GM23338 (cell line): ENCODE data around the gene CFAP299. TPM values are rescaled to one million over a fixed set of nuclear protein-coding genes. Genes with fewer than 3 reads are reported as not detected.
"Not testable (repeated sequence)": the region's sequence is repeated elsewhere in the genome, so short reads cannot be mapped to it uniquely, and the experiment has no call there.

Experiments
- ATAC-seq: fragments of 200-7000 bp; cut with Tn5 transposase; 3 replicates; pipeline ENCODE4 v1.9.1; 2020
- DNase-seq: peaks from one replicate; pipeline ENCODE4 v3.0.0-alpha.2; 2015; ENCODE audit warnings: low spot score
- H2AFZ ChIP-seq: fragments of 200-600 bp; sonication (generic); 2 replicates; pipeline ENCODE4 v1.8.0; 2016; ENCODE audit warnings: antibody characterized with exemption, mild to moderate bottlenecking, moderate library complexity
- H3F3A ChIP-seq: fragments of 200-600 bp; sonication (generic); replicated peaks from 2 replicates; pipeline ENCODE4 v1.8.0; 2017; ENCODE audit warnings: antibody characterized with exemption, mixed run types, low read depth
- H3K27ac ChIP-seq: fragments of 200-600 bp; sonication (generic); 2 replicates; pipeline ENCODE4 v1.6.1; 2016; ENCODE audit warnings: low read depth
- H3K27me3 ChIP-seq: fragments of 200-600 bp; sonication (generic); 2 replicates; pipeline ENCODE4 v1.8.0; 2016; ENCODE audit warnings: mild to moderate bottlenecking, mixed run types, moderate library complexity; ENCODE audit not compliant: insufficient read depth
- H3K36me3 ChIP-seq: fragments of 200-600 bp; sonication (generic); 2 replicates; pipeline ENCODE4 v1.8.0; 2016; ENCODE audit warnings: mild to moderate bottlenecking; ENCODE audit not compliant: insufficient read depth
- H3K4me1 ChIP-seq: fragments of 200-600 bp; sonication (generic); 2 replicates; pipeline ENCODE4 v1.8.0; 2016; ENCODE audit warnings: mild to moderate bottlenecking, moderate library complexity; ENCODE audit not compliant: insufficient read depth
- H3K4me2 ChIP-seq: fragments of 200-600 bp; sonication (generic); 2 replicates; pipeline ENCODE4 v1.7.1; 2017; ENCODE audit warnings: mixed run types
- H3K4me3 ChIP-seq: fragments of 200-600 bp; sonication (generic); 2 replicates; pipeline ENCODE4 v1.6.1; 2016; ENCODE audit warnings: mixed run types
- H3K79me2 ChIP-seq: fragments of 200-600 bp; sonication (generic); replicated peaks from 2 replicates; pipeline ENCODE4 v1.8.0; 2017; ENCODE audit warnings: mild to moderate bottlenecking; ENCODE audit not compliant: insufficient read depth
- H3K9me2 ChIP-seq: fragments of 200-600 bp; sonication (generic); 2 replicates; pipeline ENCODE4 v1.8.0; 2017; ENCODE audit not compliant: insufficient read depth
- H4K20me1 ChIP-seq: fragments of 200-600 bp; sonication (generic); replicated peaks from 2 replicates; pipeline ENCODE4 v1.8.0; 2017; ENCODE audit warnings: mild to moderate bottlenecking; ENCODE audit not compliant: insufficient read depth
- H3K27ac Mint-ChIP-seq: 2 replicates; pipeline ENCODE4 v1.8.0; 2020; ENCODE audit warnings: inconsistent platforms, mild to moderate bottlenecking, moderate library complexity, mixed read lengths
- H3K27me3 Mint-ChIP-seq: 3 replicates; pipeline ENCODE4 v1.8.0; 2022; ENCODE audit warnings: low read depth, mild to moderate bottlenecking, moderate library complexity, mixed read lengths, inconsistent platforms; ENCODE audit not compliant: insufficient read depth, poor library complexity
- H3K36me3 Mint-ChIP-seq: 3 replicates; pipeline ENCODE4 v1.8.0; 2021; ENCODE audit warnings: low read depth, mild to moderate bottlenecking, inconsistent platforms, moderate library complexity, mixed read lengths
- H3K4me1 Mint-ChIP-seq: 3 replicates; pipeline ENCODE4 v1.8.0; 2020; ENCODE audit warnings: mild to moderate bottlenecking, inconsistent platforms, mixed read lengths
- H3K4me3 Mint-ChIP-seq: 3 replicates; pipeline ENCODE4 v1.8.0; 2021; ENCODE audit warnings: moderate library complexity, mild to moderate bottlenecking, inconsistent platforms, mixed read lengths
- H3K9me3 Mint-ChIP-seq: 3 replicates; pipeline ENCODE4 v1.8.0; 2020; ENCODE audit warnings: moderate library complexity, mild to moderate bottlenecking, inconsistent platforms, mixed read lengths
- CREB1 ChIP-seq: fragments of 250-450 bp; sonication (Bioruptor Pico); IDR thresholded peaks from 2 replicates; pipeline ENCODE4 v1.5.0; 2020; ENCODE audit warnings: low read depth, mild to moderate bottlenecking, moderate library complexity
- CTCF ChIP-seq, 2 experiments: fragments of 200-600 bp in 1 of 2; sonication (generic) in 1 of 2; conservative IDR thresholded peaks; 2 replicates each; pipeline versions ENCODE4 v1.5.1 to v1.6.1; 2016 to 2017; ENCODE audit warnings: antibody characterized with exemption in 2 of 2, low read depth in 2 of 2, mild to moderate bottlenecking in 2 of 2, moderate library complexity in 1 of 2
- ETS1 ChIP-seq: IDR thresholded peaks from 2 replicates; pipeline ENCODE4 v1.6.1; 2016; ENCODE audit warnings: antibody characterized with exemption
- EZH2 ChIP-seq: fragments of 200-600 bp; sonication (generic); IDR thresholded peaks from one replicate; pipeline ENCODE4 v1.8.0; 2017; ENCODE audit warnings: antibody characterized with exemption, mild to moderate bottlenecking, low read depth; ENCODE audit not compliant: unreplicated experiment
- JUNB ChIP-seq: IDR thresholded peaks from one replicate; pipeline ENCODE4 v1.6.1; 2016; ENCODE audit warnings: antibody characterized with exemption; ENCODE audit not compliant: unreplicated experiment
- NANOG ChIP-seq: IDR thresholded peaks from 2 replicates; pipeline ENCODE4 v1.6.1; 2016; ENCODE audit warnings: antibody characterized with exemption, borderline replicate concordance
- POLR2AphosphoS5 ChIP-seq: IDR thresholded peaks from 2 replicates; pipeline ENCODE4 v1.6.1; 2016; ENCODE audit warnings: antibody characterized with exemption, low read depth
- STAT1 ChIP-seq: IDR thresholded peaks from one replicate; pipeline ENCODE4 v1.6.1; 2016; ENCODE audit warnings: antibody characterized with exemption; ENCODE audit not compliant: unreplicated experiment
- ZNF114 ChIP-seq: fragments of 250-450 bp; sonication (Bioruptor Pico); IDR thresholded peaks from 2 replicates; pipeline ENCODE4 v1.5.0; 2020; ENCODE audit warnings: mild to moderate bottlenecking, moderate library complexity
- ZNF331 ChIP-seq: fragments of 250-450 bp; sonication (Bioruptor Pico); IDR thresholded peaks from 2 replicates; pipeline ENCODE4 v1.5.0; 2020; ENCODE audit warnings: low read depth, mild to moderate bottlenecking, moderate library complexity
- polyA plus RNA-seq: library from polyadenylated mRNA; unstranded; fragments of >200 nt; fragmentation: Nextera tagmentation; extraction: Ambion mirVana; gene quantifications from 2 replicates; pipeline ENCODE4 v1.2.1, GENCODE V29; 2016
- total RNA-seq: library from RNA; depleted of rRNA; stranded (reverse); fragments of >200 nt; shearing (Covaris generic); gene quantifications from 2 replicates; pipeline ENCODE4 v1.2.3, GENCODE V29; 2014

CFAP299 gene
- total and polyA plus RNA-seq, 2 experiments from 2014 or later = not detected

DNA sequence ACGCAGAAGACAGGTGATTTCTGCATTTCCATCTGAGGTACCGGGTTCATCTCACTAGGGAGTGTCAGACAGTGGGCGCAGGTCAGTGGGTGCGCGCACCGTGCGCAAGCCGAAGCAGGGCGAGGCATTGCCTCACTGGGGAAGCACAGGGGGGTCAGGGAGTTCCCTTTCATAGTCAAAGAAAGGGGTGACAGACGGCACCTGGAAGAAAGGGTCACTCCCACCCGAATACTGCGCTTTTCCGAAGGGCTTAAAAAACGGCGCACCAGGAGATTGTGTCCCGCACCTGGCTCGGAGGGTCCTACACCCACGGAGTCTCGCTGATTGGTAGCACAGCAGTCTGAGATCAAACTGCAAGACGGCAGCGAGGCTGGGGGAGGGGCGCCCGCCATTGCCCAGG, 352.2 kb downstream of the CFAP299 start:
- H3K27ac ChIP-seq, H3K36me3 Mint-ChIP-seq, H3K4me1 Mint-ChIP-seq, H3K4me1 ChIP-seq, H3K4me3 Mint-ChIP-seq, H3K27ac Mint-ChIP-seq, H3K27me3 ChIP-seq, H3K27me3 Mint-ChIP-seq, H3K4me2 ChIP-seq, ATAC-seq, H2AFZ ChIP-seq, H3K9me2 ChIP-seq, H3K4me3 ChIP-seq, H3K36me3 ChIP-seq, H3F3A ChIP-seq, H4K20me1 ChIP-seq, H3K9me3 Mint-ChIP-seq, H3K79me2 ChIP-seq, DNase-seq: not testable (repeated sequence)

DNA sequence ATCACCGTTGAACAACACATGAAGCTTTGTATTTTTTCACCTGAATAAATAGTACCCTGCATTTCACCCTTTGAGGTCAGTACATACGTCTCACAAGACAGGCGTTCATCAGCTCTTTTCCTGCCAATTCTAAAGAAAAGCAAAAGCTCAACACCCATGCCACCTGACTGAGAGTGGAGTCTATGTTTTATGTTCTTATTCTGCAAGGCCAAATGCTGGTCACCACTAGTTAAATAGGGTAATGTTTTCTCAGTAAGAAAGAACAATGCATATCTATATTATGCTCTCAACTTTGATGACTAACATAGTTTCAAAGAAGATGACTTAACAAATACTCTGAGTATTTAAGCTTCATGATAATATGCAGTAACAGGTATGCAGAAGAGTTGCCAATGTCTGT, 358.6 kb downstream of the CFAP299 start:
- Mint-ChIP-seq H3K36me3 (no peaks in the 10 kb centered on the region), H3K9me3 (no peaks in the 10 kb centered on the region)

More for the DNA sequence above, 358.6 kb downstream of the CFAP299 start:
- no peak overlapping the region for H3K27ac Mint-ChIP-seq
- no peaks in the 10 kb centered on the region for H3K4me1 ChIP-seq
- no peak overlapping the region for H3K4me3 Mint-ChIP-seq
- 0 out of 2 replicates have a peak, but pooled peaks cover 4% of the 10 kb centered on the region for H3K9me2 ChIP-seq
- no peaks in the 10 kb centered on the region for H3K4me1 Mint-ChIP-seq
- DNase-seq (no peak), ATAC-seq (no peak)
- no peaks in the 10 kb centered on the region for H3K27me3 ChIP-seq
- no peak overlapping the region for H2AFZ ChIP-seq
- no peak overlapping the region for H3K4me2 ChIP-seq
- TF ChIP-seq CREB1 (CRISPR knock-in tag) = no peak
- TF ChIP-seq EZH2 = no peak
- no peak for TF ChIP-seq CTCF (conservative IDR thresholded peaks at IDR 0.05; ENCODE audit: low read depth in 2 of 2)
- no peak for TF ChIP-seq ETS1
- no peak for TF ChIP-seq POLR2AphosphoS5
- no peak for TF ChIP-seq STAT1
- no peak for TF ChIP-seq ZNF114 (CRISPR knock-in tag)
- no peak for TF ChIP-seq NANOG
- TF ChIP-seq ZNF331 = no peak
- TF ChIP-seq JUNB = no peak
- H3K27ac ChIP-seq = no peak overlapping the region
- no peak overlapping the region for H3K4me3 ChIP-seq
- no peaks in the 10 kb centered on the region for H3K79me2 ChIP-seq
- H3K27me3 Mint-ChIP-seq = no peaks in the 10 kb centered on the region
- H3F3A ChIP-seq = no peaks in the 10 kb centered on the region
- H3K36me3 ChIP-seq = no peaks in the 10 kb centered on the region
- no peaks in the 10 kb centered on the region for H4K20me1 ChIP-seq
